Stimulated activated CD8-positive, alpha-beta memory T cell treated with anti-CD3 and anti-CD28 coated beads, Interleukin-15, amount 100 ng/mL, for 24 hours (primary cell): Measurements from ENCODE around the gene OR4D1.

Experiments
- DNase-seq: peaks from one replicate; pipeline ENCODE4 v3.0.0-alpha.2; 2020; ENCODE audit warnings: low read depth

The OR4D1 gene

GRCh38 chr17:58195518-58196123 is 47.4 kb downstream of the OR4D1 start:
- no peak for DNase-seq

- DNase-seq: no peak
Observed at GRCh38 chr17:58196610-58197009, 48.4 kb downstream of the OR4D1 start.

GRCh38 chr17:58200024-58200633 is 51.9 kb downstream of the OR4D1 start:
- DNase-seq: peak; percentile 32

- DNase-seq: no peak
Observed at GRCh38 chr17:58202859-58203258, 54.7 kb downstream of the OR4D1 start.

- DNase-seq: no peak
Observed at GRCh38 chr17:58204796-58205195, 56.6 kb downstream of the OR4D1 start.

GRCh38 chr17:58205936-58206335 is 57.8 kb downstream of the OR4D1 start:
- DNase-seq: no peak

GRCh38 chr17:58207451-58207850 is 59.3 kb downstream of the OR4D1 start:
- DNase-seq: no peak

GRCh38 chr17:58208344-58208743 is 60.2 kb downstream of the OR4D1 start:
- DNase-seq: no peak
